ENCODE measurements around the gene STK17A.

The STK17A gene

GRCh38 chr7:43582503-43583423 is at the start of gene STK17A:
Gene STK17A, plus strand, starts transcription at chr7:43583108. Its CDS starts 136 bp downstream, at chr7:43583244.
- DNase-seq = peak; percentile 96

GRCh38 chr7:43533801-43534479 is 49.0 kb upstream of the STK17A start:
- no peak for DNase-seq

GRCh38 chr7:43535031-43535451 is 47.9 kb upstream of the STK17A start:
- DNase-seq = no peak

GRCh38 chr7:43535810-43536585 is 46.9 kb upstream of the STK17A start:
- no peak for DNase-seq

GRCh38 chr7:43536773-43537172 is 46.1 kb upstream of the STK17A start:
- no peak for DNase-seq

- no peak for DNase-seq
Measured at GRCh38 chr7:43537765-43538403, 45.0 kb upstream of the STK17A start.

- no peak for DNase-seq
Measured at GRCh38 chr7:43538404-43538771, 44.5 kb upstream of the STK17A start.

GRCh38 chr7:43540471-43540870 is 42.4 kb upstream of the STK17A start:
- DNase-seq = no peak

- DNase-seq = no peak
Measured at GRCh38 chr7:43542716-43543115, 40.2 kb upstream of the STK17A start.

GRCh38 chr7:43546231-43546630 is 36.7 kb upstream of the STK17A start:
- DNase-seq = no peak

GRCh38 chr7:43550427-43550826 is 32.5 kb upstream of the STK17A start:
- DNase-seq = no peak

- DNase-seq = no peak
Measured at GRCh38 chr7:43552122-43552521, 30.8 kb upstream of the STK17A start.

- no peak for DNase-seq
Measured at GRCh38 chr7:43553999-43554398, 28.9 kb upstream of the STK17A start.

- no peak for DNase-seq
Measured at GRCh38 chr7:43554423-43554822, 28.5 kb upstream of the STK17A start.

GRCh38 chr7:43557831-43558495 is 24.9 kb upstream of the STK17A start:
- DNase-seq = no peak

- DNase-seq = no peak
Measured at GRCh38 chr7:43559171-43559945, 23.6 kb upstream of the STK17A start.

- DNase-seq = no peak
Measured at GRCh38 chr7:43559946-43560335, 23.0 kb upstream of the STK17A start.

- DNase-seq = no peak
Measured at GRCh38 chr7:43560742-43561330, 22.1 kb upstream of the STK17A start.

- no peak for DNase-seq
Measured at GRCh38 chr7:43562383-43562782, 20.5 kb upstream of the STK17A start.

GRCh38 chr7:43565786-43566185 is 17.1 kb upstream of the STK17A start:
- no peak for DNase-seq

- peak; percentile 34 for DNase-seq
Measured at GRCh38 chr7:43568529-43568928, 14.4 kb upstream of the STK17A start.
